H9 (cell line): ENCODE data around the gene ADARB2. TPM values are rescaled to one million over a fixed set of nuclear protein-coding genes. Genes with fewer than 3 reads are reported as not detected.

ENCODE experiments used
- DNase-seq: peaks from one replicate; pipeline ENCODE4 v3.0.0-alpha.2; 2017
- H2AFZ ChIP-seq: one replicate; pipeline ENCODE4 v1.6.1; 2013; ENCODE audit warnings: mild to moderate bottlenecking, low read length, control low read depth, moderate library complexity
- H2AK5ac ChIP-seq: 2 replicates; pipeline ENCODE4 v1.6.1; 2013; ENCODE audit warnings: low read length, control low read depth, mixed read lengths; ENCODE audit not compliant: insufficient read length
- H2BK120ac ChIP-seq: one replicate; pipeline ENCODE4 v1.6.1; 2013; ENCODE audit warnings: low read depth, mild to moderate bottlenecking, low read length, control low read depth, inconsistent platforms; ENCODE audit not compliant: poor library complexity, severe bottlenecking
- H2BK12ac ChIP-seq: 2 replicates; pipeline ENCODE4 v1.6.1; 2013; ENCODE audit warnings: low read length, control low read depth, mixed read lengths, low read depth; ENCODE audit not compliant: insufficient read length
- H2BK15ac ChIP-seq: 2 replicates; pipeline ENCODE4 v1.6.1; 2013; ENCODE audit warnings: low read depth, low read length, control low read depth
- H2BK20ac ChIP-seq: one replicate; pipeline ENCODE4 v1.6.1; 2013; ENCODE audit warnings: low read depth, mild to moderate bottlenecking, low read length, control low read depth, inconsistent platforms; ENCODE audit not compliant: poor library complexity, severe bottlenecking
- H2BK5ac ChIP-seq: 2 replicates; pipeline ENCODE4 v1.6.1; 2013; ENCODE audit warnings: low read length, control low read depth, mixed read lengths; ENCODE audit not compliant: insufficient read length
- H3K14ac ChIP-seq: 2 replicates; pipeline ENCODE4 v1.6.1; 2013; ENCODE audit warnings: low read length, control low read depth; ENCODE audit not compliant: insufficient read depth
- H3K18ac ChIP-seq: 2 replicates; pipeline ENCODE4 v1.6.1; 2013; ENCODE audit warnings: low read depth, mild to moderate bottlenecking, mixed read lengths, low read length, control low read depth; ENCODE audit not compliant: insufficient read length
- H3K23ac ChIP-seq: 2 replicates; pipeline ENCODE4 v1.6.1; 2013; ENCODE audit warnings: low read length, control low read depth, mixed read lengths, low read depth; ENCODE audit not compliant: insufficient read length
- H3K23me2 ChIP-seq: 2 replicates; pipeline ENCODE4 v1.6.1; 2013; ENCODE audit warnings: low read depth, mild to moderate bottlenecking, mixed read lengths, low read length, control low read depth; ENCODE audit not compliant: insufficient read length, poor library complexity, severe bottlenecking
- H3K27ac ChIP-seq: 2 replicates; pipeline ENCODE4 v1.5.1; 2013; ENCODE audit warnings: low read length, control low read depth, mixed read lengths, low read depth; ENCODE audit not compliant: insufficient read length
- H3K27me3 ChIP-seq: 2 replicates; pipeline ENCODE4 v1.6.1; 2013; ENCODE audit warnings: low read length, control low read depth, inconsistent platforms; ENCODE audit not compliant: insufficient read depth
- H3K4ac ChIP-seq: 2 replicates; pipeline ENCODE4 v1.6.1; 2013; ENCODE audit warnings: low read depth, mild to moderate bottlenecking, control low read depth, inconsistent platforms, low read length, moderate library complexity
- H3K4me1 ChIP-seq: 2 replicates; pipeline ENCODE4 v1.6.1; 2013; ENCODE audit warnings: low read length, control low read depth, inconsistent platforms; ENCODE audit not compliant: insufficient read depth
- H3K4me2 ChIP-seq: 2 replicates; pipeline ENCODE4 v1.6.1; 2013; ENCODE audit warnings: low read length, control low read depth, mixed read lengths; ENCODE audit not compliant: insufficient read length, insufficient read depth
- H3K56ac ChIP-seq: 2 replicates; pipeline ENCODE4 v1.6.1; 2013; ENCODE audit warnings: low read depth, mild to moderate bottlenecking, mixed read lengths, low read length, control low read depth; ENCODE audit not compliant: insufficient read length
- H3K79me1 ChIP-seq: 2 replicates; pipeline ENCODE4 v1.6.1; 2013; ENCODE audit warnings: low read depth, mild to moderate bottlenecking, moderate library complexity, low read length, control low read depth, inconsistent platforms; ENCODE audit not compliant: insufficient read depth, poor library complexity, severe bottlenecking
- H3K79me2 ChIP-seq: 2 replicates; pipeline ENCODE4 v1.6.1; 2013; ENCODE audit warnings: low read length, control low read depth, inconsistent platforms; ENCODE audit not compliant: insufficient read depth
- H3K9ac ChIP-seq: 2 replicates; pipeline ENCODE4 v1.6.1; 2013; ENCODE audit warnings: low read length, control low read depth, mixed read lengths; ENCODE audit not compliant: insufficient read length; ENCODE audit errors: extremely low read depth
- H3K9me3 ChIP-seq: one replicate; pipeline ENCODE4 v1.6.1; 2013; ENCODE audit warnings: low read depth, low read length, inconsistent platforms; ENCODE audit not compliant: control insufficient read depth
- H3T11ph ChIP-seq: one replicate; pipeline ENCODE4 v1.6.1; 2013; ENCODE audit warnings: mild to moderate bottlenecking, low read length, control low read depth, inconsistent platforms
- H4K20me1 ChIP-seq: one replicate; pipeline ENCODE4 v1.6.1; 2013; ENCODE audit not compliant: control insufficient read depth, insufficient read length, insufficient read depth
- H4K5ac ChIP-seq: 2 replicates; pipeline ENCODE4 v1.6.1; 2013; ENCODE audit warnings: low read depth, mild to moderate bottlenecking, mixed read lengths, low read length, control low read depth; ENCODE audit not compliant: insufficient read length
- H4K8ac ChIP-seq: replicated peaks from 2 replicates; pipeline ENCODE4 v1.6.1; 2013; ENCODE audit warnings: low read length, control low read depth, mixed read lengths, low read depth; ENCODE audit not compliant: insufficient read length
- H4K91ac ChIP-seq: 2 replicates; pipeline ENCODE4 v1.6.1; 2013; ENCODE audit warnings: low read depth, mild to moderate bottlenecking, moderate library complexity, mixed read lengths, low read length, control low read depth; ENCODE audit not compliant: insufficient read length
- H3K27ac Mint-ChIP-seq, 3 experiments: 2 replicates in 2 of 3; 3 replicates in 1 of 3; pipeline ENCODE4 v1.8.0; 2020 to 2021; ENCODE audit warnings: mixed read lengths in 3 of 3, mild to moderate bottlenecking in 1 of 3, moderate library complexity in 1 of 3
- H3K27me3 Mint-ChIP-seq: 2 replicates; pipeline ENCODE4 v1.8.0; 2021; ENCODE audit warnings: low read depth, mild to moderate bottlenecking, moderate library complexity, mixed read lengths
- H3K36me3 Mint-ChIP-seq, 3 experiments: 2 replicates in 2 of 3; 3 replicates in 1 of 3; pipeline ENCODE4 v1.8.0; 2020 to 2021; ENCODE audit warnings: low read depth in 3 of 3, mixed read lengths in 3 of 3; ENCODE audit not compliant: insufficient read depth in 1 of 3
- H3K4me1 Mint-ChIP-seq, 2 experiments: 2 replicates each; pipeline ENCODE4 v1.8.0; 2020; ENCODE audit warnings: mixed read lengths in 2 of 2
- H3K4me3 Mint-ChIP-seq, 2 experiments: 2 replicates in 1 of 2; 3 replicates in 1 of 2; pipeline ENCODE4 v1.8.0; 2020 to 2021; ENCODE audit warnings: mild to moderate bottlenecking in 2 of 2, mixed read lengths in 2 of 2, moderate library complexity in 1 of 2
- H3K9me3 Mint-ChIP-seq, 2 experiments: 2 replicates in 1 of 2; 3 replicates in 1 of 2; pipeline ENCODE4 v1.8.0; 2020; ENCODE audit warnings: mild to moderate bottlenecking in 2 of 2, mixed read lengths in 2 of 2, moderate library complexity in 1 of 2
- WGBS: extraction: QIAGEN DNeasy Blood & Tissue Kit; methylation state at CpG from one replicate; pipeline ENCODE4 v1.1.7; 2013; ENCODE audit warnings: missing lambda C conversion rate, low lambda C conversion rate, mixed read lengths; ENCODE audit not compliant: insufficient read length; ENCODE audit errors: extremely low coverage; 5-methylcytosine and 5-hydroxymethylcytosine counted together
- total RNA-seq: library from RNA; stranded (reverse); gene quantifications from 2 replicates; pipeline ENCODE4 v1.2.1, GENCODE V29; 2021
- TF ChIP-seq, protein P1 (sequence below): fragments of 200-600 bp; sonication (generic); conservative IDR thresholded peaks from 3 replicates; pipeline ENCODE4 v1.8.0; 2021; ENCODE audit warnings: antibody characterized with exemption, mild to moderate bottlenecking

ADARB2 gene
- total RNA-seq, 1 experiment from 2014 or later = 0.87 TPM

DNA sequence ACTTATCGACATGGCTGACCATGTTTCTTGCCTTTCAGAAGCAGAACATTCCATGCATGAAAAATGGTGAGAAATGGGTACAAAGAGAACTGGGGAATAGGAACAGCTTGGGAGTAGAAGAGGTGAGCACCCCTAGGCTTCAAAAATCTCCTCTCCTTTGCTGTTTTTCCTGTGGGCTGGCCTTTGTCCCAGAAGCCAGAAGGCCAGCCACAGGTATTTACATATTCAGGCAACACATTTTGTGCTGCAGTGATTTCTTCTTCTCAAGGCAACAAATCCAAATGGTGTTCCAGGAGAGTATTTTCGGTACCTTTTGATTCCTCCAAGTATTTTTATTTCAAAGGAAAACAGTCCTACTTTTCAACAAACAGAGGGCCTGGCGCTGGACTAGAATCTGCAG is 31.1 kb downstream of the ADARB2 start:
- peaks cover 4% of the 10 kb centered on the region for H3K9me3 ChIP-seq
- H2AFZ ChIP-seq = no peak overlapping the region
- no peak overlapping the region for H2AK5ac ChIP-seq
- H3K27me3 ChIP-seq = no peaks in the 10 kb centered on the region
- no peaks in the 10 kb centered on the region for H3K23me2 ChIP-seq
- no peak for DNase-seq
- no peak overlapping the region for H3K9ac ChIP-seq
- no peak overlapping the region for H2BK5ac ChIP-seq
- no peak overlapping the region for H3T11ph ChIP-seq
- TF ChIP-seq, protein P1, sequence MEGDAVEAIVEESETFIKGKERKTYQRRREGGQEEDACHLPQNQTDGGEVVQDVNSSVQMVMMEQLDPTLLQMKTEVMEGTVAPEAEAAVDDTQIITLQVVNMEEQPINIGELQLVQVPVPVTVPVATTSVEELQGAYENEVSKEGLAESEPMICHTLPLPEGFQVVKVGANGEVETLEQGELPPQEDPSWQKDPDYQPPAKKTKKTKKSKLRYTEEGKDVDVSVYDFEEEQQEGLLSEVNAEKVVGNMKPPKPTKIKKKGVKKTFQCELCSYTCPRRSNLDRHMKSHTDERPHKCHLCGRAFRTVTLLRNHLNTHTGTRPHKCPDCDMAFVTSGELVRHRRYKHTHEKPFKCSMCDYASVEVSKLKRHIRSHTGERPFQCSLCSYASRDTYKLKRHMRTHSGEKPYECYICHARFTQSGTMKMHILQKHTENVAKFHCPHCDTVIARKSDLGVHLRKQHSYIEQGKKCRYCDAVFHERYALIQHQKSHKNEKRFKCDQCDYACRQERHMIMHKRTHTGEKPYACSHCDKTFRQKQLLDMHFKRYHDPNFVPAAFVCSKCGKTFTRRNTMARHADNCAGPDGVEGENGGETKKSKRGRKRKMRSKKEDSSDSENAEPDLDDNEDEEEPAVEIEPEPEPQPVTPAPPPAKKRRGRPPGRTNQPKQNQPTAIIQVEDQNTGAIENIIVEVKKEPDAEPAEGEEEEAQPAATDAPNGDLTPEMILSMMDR = no peak
- H3K18ac ChIP-seq = no peak overlapping the region
- no peaks in the 10 kb centered on the region for H3K4me1 ChIP-seq
- no peak overlapping the region for H2BK20ac ChIP-seq
- Mint-ChIP-seq H3K9me3 (peaks cover 38 to 50% of the 10 kb centered on the region in 2 experiments), H3K27me3 (peaks cover 2% of the 10 kb centered on the region), H3K36me3 (peaks cover 21 to 40% (median 36%) of the 10 kb centered on the region in 3 experiments), H3K4me1 (peaks cover 2 to 3% of the 10 kb centered on the region in 2 experiments; a peak in 1 of 4 replicates), H3K27ac (no peak overlapping the region), H3K4me3 (no peak overlapping the region)
- no peak overlapping the region for H4K5ac ChIP-seq
- no peak overlapping the region for H3K14ac ChIP-seq
- no peak overlapping the region for H3K23ac ChIP-seq
- H2BK15ac ChIP-seq = no peak overlapping the region
- no peaks in the 10 kb centered on the region for H4K20me1 ChIP-seq
- H3K4me2 ChIP-seq = no peak overlapping the region
- H3K27ac ChIP-seq = no peak overlapping the region
- WGBS = no CpG with 5 or more reads among the region's 3 CpGs
- no peaks in the 10 kb centered on the region for H3K79me1 ChIP-seq
- no peak overlapping the region for H4K91ac ChIP-seq
- no peak overlapping the region for H4K8ac ChIP-seq
- no peaks in the 10 kb centered on the region for H3K79me2 ChIP-seq
- no peak overlapping the region for H2BK12ac ChIP-seq
- H3K56ac ChIP-seq = no peak overlapping the region
- H2BK120ac ChIP-seq = no peak overlapping the region
- H3K4ac ChIP-seq = no peak overlapping the region
